ENCODE data around the gene LRRC17.

Gene LRRC17

DNA sequence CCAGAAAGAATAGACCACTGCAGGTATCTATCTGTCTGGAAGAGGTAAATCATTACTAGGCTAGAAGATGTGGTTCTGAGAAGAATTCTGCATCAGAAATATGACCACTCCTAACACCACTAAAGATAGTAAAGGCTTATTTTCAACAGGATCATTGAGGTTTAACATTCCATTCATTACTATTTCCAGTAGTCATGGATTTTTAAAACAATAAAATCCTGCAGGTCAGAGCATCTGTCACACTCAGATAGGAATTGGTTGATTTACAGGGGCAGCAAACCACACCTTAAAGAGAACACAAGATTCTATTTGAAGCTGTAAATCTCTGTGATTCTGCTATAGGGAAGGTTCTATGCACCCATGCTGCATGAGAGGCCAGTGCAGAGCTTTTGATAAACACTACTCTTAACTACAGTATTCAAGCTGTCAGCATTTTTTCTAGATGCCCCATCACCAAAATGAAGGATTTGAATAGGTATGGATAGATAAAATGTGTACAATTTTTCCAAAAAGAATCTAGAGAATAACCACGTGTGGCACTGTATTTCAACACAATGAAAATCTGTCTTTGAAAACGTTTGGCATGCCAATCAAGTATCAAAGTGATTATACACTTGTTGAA lies 14.6 kb downstream of the LRRC17 start:
- no peak overlapping the region for H3K4me3 ChIP-seq (ENCODE audit: low read depth, low read length)
- TF ChIP-seq, protein P1, sequence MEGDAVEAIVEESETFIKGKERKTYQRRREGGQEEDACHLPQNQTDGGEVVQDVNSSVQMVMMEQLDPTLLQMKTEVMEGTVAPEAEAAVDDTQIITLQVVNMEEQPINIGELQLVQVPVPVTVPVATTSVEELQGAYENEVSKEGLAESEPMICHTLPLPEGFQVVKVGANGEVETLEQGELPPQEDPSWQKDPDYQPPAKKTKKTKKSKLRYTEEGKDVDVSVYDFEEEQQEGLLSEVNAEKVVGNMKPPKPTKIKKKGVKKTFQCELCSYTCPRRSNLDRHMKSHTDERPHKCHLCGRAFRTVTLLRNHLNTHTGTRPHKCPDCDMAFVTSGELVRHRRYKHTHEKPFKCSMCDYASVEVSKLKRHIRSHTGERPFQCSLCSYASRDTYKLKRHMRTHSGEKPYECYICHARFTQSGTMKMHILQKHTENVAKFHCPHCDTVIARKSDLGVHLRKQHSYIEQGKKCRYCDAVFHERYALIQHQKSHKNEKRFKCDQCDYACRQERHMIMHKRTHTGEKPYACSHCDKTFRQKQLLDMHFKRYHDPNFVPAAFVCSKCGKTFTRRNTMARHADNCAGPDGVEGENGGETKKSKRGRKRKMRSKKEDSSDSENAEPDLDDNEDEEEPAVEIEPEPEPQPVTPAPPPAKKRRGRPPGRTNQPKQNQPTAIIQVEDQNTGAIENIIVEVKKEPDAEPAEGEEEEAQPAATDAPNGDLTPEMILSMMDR (IDR thresholded peaks at IDR 0.05; ENCODE audit: insufficient read depth, low read depth, low read length, missing control alignments): no peak
- DNase-seq (ENCODE audit: low read depth): no peak

GRCh38 chr7:102931757-102932156 lies 19.0 kb downstream of the LRRC17 start:
- no peak for DNase-seq (ENCODE audit: low read depth)
- H3K4me3 ChIP-seq (ENCODE audit: low read depth, low read length): no peak overlapping the region
- TF ChIP-seq, protein P1 (IDR thresholded peaks at IDR 0.05; ENCODE audit: insufficient read depth, low read depth, low read length, missing control alignments): no peak

DNA sequence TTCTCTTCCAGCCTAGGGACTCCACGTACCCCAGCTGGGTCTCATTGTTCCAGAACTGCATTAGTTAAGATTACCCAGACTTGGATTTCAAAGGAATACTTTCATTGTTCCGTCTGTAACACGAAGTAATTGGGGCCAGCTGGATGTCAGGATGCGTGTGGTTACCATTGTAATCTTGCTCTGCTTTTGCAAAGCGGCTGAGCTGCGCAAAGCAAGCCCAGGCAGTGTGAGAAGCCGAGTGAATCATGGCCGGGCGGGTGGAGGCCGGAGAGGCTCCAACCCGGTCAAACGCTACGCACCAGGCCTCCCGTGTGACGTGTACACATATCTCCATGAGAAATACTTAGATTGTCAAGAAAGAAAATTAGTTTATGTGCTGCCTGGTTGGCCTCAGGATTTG lies 21.0 kb downstream of the LRRC17 start:
- TF ChIP-seq, protein P1 (IDR thresholded peaks at IDR 0.05; ENCODE audit: insufficient read depth, low read depth, low read length, missing control alignments): no peak
- DNase-seq (ENCODE audit: low read depth): no peak
- H3K4me3 ChIP-seq (ENCODE audit: low read depth, low read length): no peak overlapping the region

DNA sequence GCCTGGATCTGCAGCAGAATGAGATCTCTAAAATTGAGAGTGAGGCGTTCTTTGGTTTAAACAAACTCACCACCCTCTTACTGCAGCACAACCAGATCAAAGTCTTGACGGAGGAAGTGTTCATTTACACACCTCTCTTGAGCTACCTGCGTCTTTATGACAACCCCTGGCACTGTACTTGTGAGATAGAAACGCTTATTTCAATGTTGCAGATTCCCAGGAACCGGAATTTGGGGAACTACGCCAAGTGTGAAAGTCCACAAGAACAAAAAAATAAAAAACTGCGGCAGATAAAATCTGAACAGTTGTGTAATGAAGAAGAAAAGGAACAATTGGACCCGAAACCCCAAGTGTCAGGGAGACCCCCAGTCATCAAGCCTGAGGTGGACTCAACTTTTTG lies 21.4 kb downstream of the LRRC17 start:
- DNase-seq (ENCODE audit: low read depth): no peak
- TF ChIP-seq, protein P1 (IDR thresholded peaks at IDR 0.05; ENCODE audit: insufficient read depth, low read depth, low read length, missing control alignments): no peak
- H3K4me3 ChIP-seq (ENCODE audit: low read depth, low read length): no peak overlapping the region

DNA sequence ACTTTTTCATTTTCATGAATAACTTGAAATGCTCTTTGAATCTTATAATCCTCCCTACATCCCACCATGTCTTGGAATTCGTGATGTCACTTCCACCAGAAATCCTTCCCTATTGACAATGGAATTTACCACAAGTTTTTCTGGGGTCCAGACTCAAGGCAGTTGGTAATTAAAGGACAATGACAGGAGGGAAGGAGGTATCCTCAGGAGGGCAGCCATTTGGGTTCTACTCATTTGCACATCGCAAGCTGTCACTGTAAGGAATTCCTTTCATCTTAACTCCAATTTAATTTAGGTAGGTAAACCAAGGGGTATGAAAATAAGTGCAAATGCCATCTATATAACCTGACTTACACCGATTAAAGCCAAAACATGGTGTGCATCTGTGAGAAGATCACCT lies 21.9 kb downstream of the LRRC17 start:
- DNase-seq (ENCODE audit: low read depth): no peak
- H3K4me3 ChIP-seq (ENCODE audit: low read depth, low read length): no peak overlapping the region
- TF ChIP-seq, protein P1 (IDR thresholded peaks at IDR 0.05; ENCODE audit: insufficient read depth, low read depth, low read length, missing control alignments): no peak

DNA sequence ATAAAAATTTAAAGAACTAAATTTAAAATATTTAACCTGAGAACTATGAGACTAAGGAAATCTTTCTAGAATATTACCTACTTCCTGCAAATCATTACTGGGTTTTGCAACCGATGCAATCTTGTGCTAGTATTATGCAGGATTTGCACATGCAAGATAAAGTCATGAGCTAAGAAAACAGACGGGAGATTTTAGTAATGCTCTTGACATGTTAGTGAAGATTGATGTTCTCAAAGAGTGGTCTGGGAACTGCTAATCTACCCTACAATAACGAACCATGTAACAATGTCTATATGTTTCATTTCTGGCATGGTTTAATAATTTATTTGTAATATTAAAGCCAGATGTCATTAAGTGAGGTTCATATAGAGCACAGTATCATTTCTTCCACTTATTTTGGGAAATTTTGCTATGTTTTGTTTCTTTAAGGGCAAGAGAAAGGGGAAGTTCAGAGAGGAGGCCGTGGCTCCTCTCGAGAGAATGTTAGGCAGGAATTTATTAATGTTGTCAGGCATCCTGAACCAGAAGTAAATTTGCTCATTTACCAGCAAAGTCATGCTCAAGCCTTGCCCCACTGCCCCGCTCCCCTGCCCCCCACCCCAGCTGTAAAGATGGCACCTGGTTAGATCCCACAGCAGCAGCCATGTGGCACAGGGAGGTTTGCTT lies 22.8 kb downstream of the LRRC17 start:
- no peak overlapping the region for H3K4me3 ChIP-seq (ENCODE audit: low read depth, low read length)
- DNase-seq (ENCODE audit: low read depth): no peak
- TF ChIP-seq, protein P1 (IDR thresholded peaks at IDR 0.05; ENCODE audit: insufficient read depth, low read depth, low read length, missing control alignments): no peak

DNA sequence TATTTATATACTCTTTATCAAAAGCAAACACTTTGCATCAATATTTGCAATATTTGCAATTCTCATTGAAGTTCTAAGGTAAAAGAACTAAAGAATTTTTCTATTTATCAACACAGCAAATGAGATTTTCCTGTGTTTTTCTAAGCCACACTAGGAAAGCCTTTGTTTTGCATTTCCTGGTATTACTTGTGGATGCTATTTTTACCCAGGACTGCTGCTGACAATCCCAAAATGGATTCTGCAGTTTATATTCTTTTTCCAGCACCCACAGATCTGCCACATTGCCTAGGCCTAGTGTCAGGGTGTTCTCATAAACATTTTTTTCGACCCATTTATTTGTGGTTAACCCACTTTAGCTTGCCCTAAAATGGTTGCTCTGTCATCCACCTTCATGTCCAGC lies 25.9 kb downstream of the LRRC17 start:
- TF ChIP-seq, protein P1 (IDR thresholded peaks at IDR 0.05; ENCODE audit: insufficient read depth, low read depth, low read length, missing control alignments): no peak
- no peak overlapping the region for H3K4me3 ChIP-seq (ENCODE audit: low read depth, low read length)
- DNase-seq (ENCODE audit: low read depth): no peak
